GM12873 (cell line): ENCODE measurements around the gene APOH.

ENCODE experiments used
- TF ChIP-seq, protein P1 (sequence below): IDR thresholded peaks from 2 replicates; pipeline ENCODE4 v1.5.1; 2012; ENCODE audit warnings: low read depth, mild to moderate bottlenecking, moderate library complexity, low read length, control low read depth; ENCODE audit not compliant: insufficient read depth; ENCODE audit errors: missing control alignments

The APOH gene

DNA sequence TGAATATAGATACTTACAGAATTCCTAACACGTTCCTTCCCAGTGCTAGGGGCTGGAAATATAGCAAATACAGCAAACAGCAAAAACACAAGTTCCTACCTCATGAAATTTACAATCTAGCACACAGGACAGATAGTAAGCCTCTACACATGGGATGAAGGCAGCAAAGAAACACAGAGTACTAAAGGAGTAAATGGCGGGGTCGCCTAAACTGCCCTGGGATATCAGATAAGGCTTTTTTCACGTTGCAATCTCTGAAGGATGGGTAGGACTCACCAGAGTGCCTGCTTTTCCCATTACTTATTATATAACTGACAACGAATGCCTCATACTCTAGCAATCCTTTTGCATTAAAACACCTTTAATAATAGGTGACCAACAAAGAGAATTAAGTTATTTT, 57.1 kb downstream of the APOH start:
- TF ChIP-seq, protein P1, sequence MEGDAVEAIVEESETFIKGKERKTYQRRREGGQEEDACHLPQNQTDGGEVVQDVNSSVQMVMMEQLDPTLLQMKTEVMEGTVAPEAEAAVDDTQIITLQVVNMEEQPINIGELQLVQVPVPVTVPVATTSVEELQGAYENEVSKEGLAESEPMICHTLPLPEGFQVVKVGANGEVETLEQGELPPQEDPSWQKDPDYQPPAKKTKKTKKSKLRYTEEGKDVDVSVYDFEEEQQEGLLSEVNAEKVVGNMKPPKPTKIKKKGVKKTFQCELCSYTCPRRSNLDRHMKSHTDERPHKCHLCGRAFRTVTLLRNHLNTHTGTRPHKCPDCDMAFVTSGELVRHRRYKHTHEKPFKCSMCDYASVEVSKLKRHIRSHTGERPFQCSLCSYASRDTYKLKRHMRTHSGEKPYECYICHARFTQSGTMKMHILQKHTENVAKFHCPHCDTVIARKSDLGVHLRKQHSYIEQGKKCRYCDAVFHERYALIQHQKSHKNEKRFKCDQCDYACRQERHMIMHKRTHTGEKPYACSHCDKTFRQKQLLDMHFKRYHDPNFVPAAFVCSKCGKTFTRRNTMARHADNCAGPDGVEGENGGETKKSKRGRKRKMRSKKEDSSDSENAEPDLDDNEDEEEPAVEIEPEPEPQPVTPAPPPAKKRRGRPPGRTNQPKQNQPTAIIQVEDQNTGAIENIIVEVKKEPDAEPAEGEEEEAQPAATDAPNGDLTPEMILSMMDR = no peak

GRCh38 chr17:66171692-66172091, 57.5 kb downstream of the APOH start:
- TF ChIP-seq, protein P1 = no peak

- TF ChIP-seq, protein P1 = no peak
These were observed 58.0 kb downstream of the APOH start for GRCh38 chr17:66171172-66171571.

DNA sequence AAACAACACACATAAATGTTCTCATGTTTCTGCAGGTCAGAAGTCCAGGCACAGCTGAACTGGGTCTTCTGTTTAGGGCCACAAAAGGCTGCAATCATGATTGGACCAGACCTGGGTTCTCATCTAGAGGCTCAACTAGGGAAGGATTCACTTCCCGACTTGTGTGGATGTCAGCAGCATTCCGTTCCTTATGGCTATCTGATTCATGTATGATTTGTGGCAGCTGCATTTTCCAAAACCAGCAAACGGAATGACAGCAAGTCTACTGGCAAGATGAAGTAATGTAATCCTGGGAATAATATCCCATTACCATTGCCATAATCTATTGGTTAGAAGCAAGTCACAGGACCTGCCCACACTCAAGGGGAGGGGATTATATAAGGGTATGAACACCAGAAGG, 59.4 kb downstream of the APOH start:
- TF ChIP-seq, protein P1 = no peak

GRCh38 chr17:66167189-66167815, 61.9 kb downstream of the APOH start:
- TF ChIP-seq, protein P1 = no peak

DNA sequence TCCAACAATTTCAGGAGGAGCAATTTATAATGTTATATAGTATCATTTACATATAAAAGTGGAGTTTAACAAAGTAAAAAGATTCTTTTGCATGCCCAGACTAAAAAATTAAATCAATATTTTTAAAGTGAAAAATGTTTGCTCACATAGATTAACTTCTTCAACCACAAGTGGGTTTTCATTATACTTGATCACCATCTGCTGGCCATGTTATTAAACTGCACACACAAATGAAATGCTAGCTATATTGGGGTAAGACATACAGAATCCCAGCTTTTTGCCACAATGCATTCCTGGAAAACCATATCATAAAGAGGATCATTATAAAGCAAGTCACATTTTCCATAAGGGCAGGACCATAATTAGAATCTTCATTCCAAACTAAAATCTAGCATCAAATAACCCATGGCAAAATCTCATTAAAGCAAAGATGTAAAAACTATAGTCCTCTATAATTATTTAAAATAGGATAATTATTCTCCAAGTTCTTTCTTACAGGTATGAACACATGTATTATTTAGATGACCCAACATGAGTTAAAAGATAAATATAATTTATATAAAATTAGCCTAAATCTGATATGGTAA, 63.6 kb downstream of the APOH start:
- TF ChIP-seq, protein P1 = peak; percentile 58
